Effector CD8-positive, alpha-beta T cell (primary cell): ENCODE data around the gene VWF.

ENCODE experiments used
- DNase-seq: peaks from one replicate; lab custom pipeline; 2025; lab: John Stamatoyannopoulos, UW

Gene VWF

DNA sequence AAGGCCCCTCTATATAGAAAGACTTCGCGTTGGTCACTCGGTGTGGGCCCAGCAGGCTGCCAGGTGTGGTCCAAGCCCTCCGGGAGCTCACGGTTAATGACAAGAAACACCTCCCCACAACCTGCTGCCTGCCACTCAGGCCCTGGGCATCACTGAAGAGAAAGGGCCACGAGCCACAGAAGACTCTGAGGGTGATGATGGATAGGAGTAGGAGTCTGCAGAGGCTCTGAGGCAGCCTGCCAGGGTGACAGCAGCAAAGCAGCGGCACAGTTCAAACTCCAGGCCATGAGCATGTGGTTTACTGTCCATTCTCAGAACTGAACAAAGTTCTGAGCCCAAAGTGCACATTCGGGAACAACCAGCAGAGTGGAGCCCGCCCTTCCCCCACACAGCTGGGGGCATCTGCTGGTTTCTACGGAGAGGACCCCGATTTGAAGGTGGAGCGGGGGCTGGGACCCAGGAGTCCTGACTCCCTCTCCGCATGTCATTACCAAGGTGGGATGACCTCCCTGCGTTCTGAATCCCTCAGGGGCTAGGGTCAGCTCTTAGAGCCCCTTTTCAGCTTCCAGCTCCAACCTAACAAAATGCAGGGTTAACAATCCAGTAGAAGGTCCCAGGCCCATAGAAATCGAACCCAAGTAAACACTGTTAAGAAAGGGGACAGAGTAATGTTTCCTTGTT lies 65.8 kb downstream of the VWF start:
- no peak for DNase-seq

DNA sequence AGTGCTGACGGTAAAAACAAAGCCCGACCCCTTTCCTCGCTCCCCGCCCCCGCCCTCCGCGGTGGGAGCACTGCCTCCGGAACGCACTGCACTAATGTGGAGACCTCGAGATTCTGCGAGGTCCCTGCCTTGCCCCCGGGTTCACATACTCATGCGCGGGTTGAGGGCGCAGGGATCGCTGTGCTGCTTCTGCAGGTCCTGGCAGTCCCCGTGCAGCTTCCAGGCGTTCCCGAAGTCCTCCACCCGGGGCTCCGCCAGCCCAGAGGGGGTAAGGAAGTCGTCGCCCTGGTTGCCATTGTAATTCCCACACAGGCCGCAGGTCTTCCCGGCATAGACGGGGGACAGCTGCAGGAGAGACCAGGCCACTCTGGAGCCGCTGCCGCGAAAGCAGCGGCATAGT lies 66.8 kb downstream of the VWF start:
- no peak for DNase-seq

DNA sequence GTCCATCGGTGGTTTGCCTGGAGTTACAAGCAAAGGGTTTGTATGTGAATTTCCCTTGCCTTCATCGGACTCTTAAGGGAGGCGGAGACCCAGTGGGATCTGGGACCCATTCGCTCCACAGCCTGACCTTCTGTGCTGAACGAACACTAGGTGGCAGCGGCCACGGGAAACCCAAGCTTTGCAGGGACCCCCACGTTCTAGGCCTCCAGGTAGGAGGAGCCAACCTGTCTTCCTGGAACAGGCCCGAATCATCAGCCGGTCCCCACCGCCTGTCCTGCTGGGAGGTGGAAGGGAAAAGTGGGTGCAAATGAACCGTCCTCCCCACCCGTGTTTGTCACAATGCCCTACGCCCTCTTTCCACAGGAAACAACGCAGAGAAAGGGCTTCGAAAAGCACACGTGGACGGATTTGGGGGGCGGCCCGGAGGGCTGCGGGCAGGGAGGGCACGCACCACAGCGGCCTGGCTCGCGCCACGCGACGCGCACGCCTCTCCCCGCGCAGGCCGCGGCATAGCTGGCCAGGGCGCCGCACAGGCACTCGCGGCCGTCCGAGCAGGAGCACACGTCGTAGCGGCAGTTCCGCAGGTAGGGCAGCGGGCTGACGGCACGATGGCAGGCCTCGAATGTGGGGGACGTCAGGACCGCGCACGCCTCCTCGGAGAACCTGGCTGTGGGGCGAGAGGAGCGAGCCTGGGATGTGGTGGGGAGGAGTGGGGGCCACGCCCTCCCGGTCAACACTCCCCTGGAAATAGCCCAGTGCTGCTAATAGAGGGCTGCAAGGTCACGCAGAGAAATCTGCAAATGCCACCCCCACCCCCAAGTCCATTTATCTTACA lies 67.8 kb downstream of the VWF start:
- DNase-seq: peak; percentile 39

DNA sequence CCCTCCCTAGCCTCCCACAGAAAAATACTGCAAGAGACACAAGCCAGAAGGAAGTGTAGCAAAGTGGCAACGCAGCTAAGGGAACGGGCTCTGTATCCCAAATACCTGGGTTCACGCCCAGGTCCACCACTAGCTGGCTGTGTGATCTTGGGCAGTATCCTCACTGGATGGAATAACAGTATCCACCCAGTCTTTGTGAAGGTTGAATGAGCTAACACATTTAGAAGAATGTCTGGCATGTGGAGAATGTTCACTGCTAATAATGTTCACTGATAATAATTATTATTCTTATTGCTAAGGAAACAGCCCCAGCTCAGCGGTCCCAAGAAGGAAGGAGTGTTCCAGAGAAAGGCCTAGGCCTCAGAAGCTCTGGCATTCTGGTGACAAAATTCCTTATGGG lies 70.9 kb downstream of the VWF start:
- no peak for DNase-seq

DNA sequence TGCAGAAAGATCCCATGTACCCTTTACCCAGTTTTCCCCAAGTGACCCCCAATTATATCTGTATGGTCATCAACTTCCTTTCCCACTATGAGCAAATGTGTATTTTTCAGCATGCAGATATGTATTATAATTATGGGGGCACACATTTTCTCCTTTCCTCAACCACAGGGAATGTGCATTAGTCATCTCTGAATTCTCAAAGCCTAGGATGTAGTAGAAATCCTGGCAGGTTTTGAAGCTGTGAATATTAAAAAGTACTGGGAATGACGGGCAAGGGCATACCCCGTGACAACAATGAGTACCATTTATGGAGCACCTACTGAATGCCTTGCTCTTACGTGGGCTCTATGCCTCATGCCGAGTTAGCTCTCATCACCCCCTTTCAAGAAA lies 71.5 kb downstream of the VWF start:
- DNase-seq: no peak

DNA sequence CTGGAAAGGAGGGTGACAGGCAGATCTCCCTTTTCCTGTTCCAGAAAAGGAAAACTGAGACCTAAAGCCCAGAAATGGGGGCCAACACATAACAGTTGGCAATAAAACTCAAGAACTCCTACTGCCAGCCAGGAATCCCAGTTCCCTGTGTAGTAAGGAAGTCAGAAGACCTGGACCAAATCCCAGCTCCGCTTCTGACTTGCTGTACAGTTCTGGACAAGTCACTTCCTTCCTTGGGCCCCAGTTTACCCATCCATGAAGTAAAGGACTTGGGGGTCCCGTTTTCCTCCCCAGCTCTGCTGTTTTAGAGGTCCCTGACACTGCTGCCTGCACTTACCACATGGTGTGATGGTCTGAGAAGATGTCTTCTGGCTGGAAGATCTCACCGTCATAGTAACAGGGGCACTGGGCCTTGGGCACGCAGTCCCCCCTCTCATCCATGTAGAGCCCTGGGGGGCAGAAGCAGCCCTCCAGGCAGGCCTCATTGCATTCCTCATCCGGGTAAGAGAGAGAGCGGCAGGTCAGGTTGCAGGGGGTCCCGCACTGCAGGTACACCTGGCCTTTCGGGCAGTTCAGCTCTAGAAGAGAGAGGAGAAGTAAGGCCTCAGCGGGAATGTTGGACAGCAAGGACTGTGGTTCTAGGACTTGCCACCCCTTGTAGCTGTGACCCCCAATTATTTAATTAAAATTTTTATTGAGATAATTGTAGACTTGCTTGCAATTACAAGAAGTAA lies 72.1 kb downstream of the VWF start:
- DNase-seq: no peak

DNA sequence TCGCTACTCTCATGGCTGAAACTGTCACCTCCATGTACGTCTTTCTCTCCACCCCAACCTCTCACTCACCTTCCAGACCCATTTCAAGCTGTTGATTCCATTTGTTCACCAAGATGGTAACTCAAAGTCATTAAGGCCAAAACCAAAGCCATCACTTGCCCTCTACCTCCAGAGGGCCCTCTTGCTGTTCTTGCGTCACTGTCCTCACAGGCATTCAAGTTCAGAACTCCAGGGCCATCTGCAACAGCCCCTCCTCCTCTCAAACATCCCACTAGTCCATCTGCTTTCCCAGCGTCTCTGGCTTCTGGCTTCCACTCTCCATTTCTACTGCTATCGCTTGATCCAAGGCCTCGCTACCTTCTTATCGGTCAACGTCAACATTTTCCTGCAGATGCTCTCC lies 74.5 kb downstream of the VWF start:
- no peak for DNase-seq

DNA sequence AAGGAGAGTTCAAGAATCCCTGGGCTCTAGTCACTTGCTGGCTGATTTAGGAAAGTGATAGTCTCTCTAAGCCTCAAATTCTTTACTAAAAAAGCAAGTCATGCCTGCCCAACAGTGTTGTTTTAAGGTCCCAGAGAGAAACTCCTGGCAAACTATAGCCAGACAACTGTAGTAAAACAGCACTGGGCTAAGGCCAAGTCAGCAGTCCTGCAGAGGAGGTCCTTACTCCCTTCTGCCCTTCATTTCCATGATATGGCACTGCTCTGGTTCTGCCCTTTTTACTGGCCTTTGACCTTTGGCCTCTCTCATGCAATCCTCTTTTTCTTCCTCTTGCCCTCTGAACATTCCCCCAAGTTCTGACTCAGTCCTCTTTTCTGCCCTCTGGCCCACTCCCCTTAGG lies 74.9 kb downstream of the VWF start:
- DNase-seq: no peak

DNA sequence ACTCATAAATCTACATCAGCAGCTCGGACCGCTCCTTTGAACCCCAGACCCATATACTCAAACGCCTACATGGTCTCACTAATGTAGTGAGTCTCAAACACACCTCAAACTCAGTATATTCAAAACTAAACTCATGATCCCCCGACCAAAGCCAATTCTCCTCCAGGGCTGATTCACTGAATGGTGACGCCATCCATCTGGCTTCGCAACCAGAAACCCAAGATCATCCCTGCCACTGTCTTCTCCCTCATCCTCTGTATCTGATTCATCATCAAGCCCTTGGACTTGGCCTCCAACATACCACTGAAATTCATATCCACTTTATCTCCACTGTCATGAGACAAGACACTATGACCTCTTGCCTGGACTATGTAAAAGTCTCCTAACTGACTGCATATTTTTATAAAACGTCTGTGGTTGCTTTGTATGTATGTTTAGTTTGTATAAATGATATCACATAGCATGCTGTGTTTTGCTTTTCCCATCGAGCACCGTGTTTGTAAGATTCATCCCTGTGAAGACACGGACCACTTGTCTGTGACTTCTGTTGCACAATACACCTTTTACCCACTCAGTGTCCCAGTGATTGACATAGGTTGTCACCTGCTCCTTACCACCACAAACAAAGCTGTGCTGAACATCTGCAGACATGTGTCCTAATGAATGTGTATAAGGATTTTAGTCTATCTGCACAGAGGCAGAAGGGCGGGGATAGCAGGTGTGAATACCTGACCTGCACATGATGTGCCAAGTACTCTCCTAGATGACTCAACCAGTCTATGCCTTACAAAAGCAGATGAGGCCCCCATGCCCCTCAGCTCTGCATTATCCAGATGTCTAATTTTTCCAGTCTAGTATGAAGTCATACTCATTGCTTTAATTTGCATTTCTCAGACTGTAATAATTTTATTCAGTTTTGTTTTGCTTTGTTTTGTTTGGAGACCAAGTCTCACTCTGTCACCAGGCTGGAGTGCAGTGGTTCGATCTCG lies 76.9 kb downstream of the VWF start:
- no peak for DNase-seq

DNA sequence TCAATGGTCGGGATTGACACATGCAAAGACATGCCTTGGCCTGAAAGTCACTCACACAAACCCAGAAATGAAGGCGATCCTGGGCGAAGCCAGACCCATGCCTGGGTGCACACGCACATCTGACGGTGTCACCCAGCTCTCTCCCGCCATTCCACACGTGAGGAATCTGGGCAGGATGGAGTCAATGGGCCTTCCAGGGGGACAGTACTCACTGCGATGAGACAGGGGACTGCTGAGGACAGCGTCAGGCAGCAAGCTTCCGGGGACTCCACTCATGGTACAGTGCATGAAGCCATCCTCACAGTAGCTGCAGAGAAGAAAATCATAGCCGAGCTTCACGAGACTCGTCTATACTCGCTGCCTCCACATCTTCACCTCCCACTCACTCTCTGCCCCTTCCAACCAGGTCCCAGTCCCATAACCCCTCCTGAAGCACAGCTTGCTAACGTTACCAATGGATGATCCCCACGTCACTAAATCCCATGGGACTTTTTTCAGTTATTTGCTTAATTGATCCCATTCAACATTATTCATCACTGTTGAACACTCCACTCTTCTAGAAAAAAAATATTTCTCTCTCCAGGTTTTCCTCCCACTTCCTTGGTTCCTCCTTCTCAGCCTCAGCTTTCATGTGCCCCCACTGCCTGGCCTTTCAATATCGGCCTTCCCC lies 77.8 kb downstream of the VWF start:
- no peak for DNase-seq

DNA sequence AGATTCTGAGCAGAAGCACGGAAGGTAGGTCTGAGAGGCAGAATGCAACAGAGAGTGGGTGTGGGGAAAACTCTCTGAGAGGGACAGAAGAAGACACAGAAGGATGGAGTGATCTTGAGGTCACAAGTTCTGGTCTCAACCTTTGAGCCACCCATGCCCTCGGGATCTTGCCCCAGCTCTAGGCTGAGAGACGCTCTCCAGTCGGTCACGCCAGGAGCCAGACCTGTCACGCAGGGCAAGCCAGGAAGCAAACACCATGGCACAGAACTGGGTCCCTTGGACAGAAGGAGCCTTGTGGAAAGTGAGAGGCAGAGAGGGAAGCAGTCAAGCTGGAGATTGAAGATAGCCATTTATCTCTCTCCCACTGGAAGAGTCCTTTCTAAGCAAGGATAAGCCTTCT lies 79.0 kb downstream of the VWF start:
- DNase-seq: no peak

DNA sequence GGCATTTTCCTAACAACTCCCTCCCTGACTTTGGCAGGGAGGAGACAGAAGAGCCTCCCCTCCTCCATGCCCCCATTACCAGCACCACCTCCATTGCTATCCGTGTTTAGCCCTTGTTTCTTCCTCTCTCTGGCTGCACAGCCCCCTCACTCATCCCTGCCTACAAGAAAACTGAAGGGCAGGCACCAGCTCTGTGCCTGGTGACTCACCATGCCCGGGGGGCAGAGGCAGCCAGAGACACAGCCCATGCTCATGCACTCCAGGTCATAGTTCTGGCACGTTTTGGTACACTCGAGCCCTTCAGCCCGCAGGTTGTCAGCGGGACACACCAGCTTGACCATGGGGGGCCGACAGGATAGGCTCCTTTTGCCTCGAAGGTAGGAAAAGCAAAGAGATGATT lies 80.4 kb downstream of the VWF start:
- no peak for DNase-seq

DNA sequence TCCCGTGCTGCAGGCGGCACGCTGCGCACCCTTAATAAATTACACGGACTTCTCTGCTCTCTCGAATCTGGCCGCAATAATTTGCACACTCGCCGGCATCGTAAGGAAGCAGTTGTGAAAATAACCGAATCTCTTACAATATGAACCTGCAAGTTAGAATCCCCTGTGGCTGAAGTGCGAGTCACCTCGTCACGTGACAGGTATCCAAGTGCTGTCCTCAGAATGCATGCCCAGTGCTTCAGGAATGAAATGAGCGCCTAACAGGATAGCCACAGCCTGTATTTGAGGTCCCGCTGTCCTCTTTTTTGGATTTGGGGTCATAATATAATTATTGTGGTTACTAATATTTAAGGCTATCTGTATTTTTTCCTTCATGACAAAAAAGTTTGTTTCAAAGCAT lies 82.0 kb downstream of the VWF start:
- no peak for DNase-seq

DNA sequence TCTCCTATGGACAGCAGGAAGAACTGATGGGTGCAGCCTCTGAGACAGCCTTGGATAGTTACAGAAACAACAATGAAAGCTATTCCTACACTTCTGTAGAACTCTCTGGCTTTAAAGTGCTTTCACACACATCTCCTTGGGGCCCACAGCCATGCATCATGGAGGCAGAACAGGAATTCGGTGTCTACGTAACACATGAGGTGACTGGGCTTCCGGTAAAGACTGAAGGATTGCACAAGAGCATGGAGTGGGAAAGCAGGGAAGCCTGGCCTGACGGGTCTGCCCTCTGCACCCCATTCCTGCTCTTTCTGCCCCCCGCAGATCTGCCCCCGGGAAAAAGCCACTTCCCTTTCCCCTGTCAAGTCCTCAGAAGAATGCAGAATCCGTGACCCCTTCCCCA lies 82.6 kb downstream of the VWF start:
- DNase-seq: no peak

DNA sequence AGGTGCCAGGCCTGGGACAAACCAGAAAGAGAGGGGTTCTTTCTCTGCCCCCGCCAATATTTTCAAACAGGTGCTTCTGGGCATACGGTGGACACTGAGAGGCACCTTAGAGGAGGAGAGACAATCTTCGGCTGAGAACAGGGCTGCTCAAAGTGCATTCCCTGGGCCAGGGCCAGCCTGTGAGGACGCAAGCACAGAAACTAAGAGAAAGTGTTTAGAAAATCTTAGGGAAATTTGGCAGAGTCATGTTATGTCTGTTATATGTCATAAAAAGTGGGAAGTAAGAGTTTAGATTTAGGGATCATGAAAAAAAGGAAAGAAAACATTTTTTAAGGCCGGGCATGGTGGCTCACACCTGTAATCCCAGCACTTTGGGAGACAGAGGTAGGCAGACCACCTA lies 83.7 kb downstream of the VWF start:
- DNase-seq: no peak

DNA sequence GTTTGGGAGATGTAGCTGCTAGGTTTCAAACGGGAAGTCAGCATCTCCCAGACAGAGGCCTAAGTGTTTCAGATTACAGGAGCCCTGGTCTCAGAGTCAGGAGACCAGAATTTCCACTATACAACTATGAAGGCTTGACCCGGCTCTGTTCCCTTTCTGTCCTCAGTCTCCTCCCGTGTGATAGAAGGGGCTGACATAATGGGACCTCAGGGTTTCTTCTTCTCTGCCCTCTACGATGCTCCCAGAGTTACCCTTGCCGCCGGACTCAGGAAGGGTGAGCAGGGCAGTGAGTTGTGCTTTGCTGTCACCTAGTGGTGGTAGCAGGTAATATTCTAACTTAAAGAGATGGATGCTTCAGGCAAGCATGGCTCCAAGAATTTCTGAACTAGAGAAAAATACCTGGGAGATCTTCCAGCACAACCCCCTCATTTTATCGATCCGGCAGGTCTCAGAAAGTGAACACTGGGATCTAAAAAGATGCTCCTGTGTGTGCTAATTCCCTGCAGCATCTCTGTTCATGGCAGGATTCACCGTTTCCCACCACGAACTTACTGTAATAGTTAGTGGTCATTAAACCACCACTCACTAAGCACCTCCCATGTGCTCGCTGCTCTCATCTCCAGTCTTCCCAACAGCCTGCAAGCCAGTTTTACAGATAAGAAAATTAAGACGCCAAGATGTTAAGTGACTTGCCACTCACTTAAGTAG lies 84.4 kb downstream of the VWF start:
- DNase-seq: peak; percentile 19

DNA sequence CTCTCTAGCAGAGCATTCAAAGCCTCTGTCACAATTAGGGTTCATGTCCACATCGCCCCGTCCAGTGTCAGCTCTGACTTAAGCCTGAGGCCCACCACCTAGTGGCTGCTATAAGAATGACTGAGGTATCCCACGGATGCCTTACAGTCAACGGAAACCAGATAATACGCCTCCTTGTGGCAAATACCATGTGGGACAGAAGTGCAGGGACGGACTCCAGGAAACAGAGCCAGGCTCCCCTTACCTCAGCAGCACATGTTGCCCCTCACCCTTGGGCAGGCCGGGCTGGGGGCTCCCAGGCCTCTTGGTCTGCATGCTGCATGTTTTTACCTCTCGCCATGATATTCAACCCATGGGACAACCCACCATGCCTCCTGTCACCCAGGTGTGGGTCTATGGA lies 86.3 kb downstream of the VWF start:
- no peak for DNase-seq

DNA sequence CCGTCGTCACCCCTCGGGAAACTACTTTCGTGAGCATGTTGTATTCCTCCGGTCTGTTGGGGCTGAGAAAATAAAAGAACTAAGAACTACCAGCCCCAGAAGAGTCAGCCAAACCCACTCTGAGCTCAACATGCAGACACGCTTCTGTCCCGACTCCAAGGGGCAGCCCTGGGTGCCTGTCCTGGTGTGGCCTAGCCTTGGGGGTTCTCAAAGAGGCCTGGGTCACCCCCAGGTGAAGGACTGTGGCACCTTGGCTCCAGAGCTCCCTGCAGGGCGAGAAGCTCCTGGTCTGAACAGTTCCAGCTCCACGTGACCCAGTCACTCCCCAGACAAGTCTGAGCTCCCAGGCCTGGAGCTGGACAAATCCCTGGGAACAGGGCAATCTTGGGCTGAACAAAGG lies 87.0 kb downstream of the VWF start:
- no peak for DNase-seq

DNA sequence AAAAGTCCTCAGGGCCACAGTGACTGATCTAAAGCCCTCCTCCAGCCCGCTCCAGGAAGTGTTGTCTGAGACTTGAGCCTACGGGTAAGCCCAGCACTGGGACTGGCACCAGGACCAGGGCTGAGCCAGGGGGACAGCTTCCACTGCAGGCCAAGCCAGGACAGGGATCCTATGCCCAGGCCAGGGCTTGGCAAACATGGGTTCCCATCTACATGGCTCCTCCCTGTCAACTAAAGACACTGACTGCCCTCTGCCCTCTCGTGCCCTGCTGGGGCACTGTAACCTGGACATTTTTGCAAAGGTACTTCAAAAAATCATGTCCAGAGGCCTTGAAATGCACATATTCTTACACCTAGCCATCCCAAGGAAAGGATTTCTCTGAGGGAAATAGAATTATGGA lies 88.0 kb downstream of the VWF start:
- DNase-seq: no peak

DNA sequence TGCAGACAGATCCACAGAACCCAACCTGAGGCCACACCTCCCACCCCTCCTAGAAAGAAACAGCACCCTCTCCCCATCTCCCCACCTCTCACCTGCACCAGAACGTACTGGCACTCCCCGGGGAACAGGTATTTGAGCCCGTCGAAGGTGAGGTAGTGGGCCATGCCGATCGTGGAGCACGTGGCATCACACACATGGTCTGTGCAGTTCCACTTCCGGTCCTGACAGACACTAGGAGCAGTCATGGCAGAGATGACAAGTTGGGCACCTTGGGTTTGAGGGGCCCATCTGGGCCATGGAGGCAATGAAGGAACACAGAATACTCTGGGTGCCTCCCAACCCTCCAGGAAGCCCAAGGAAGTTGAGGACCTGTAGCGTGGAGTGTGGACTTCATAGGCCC lies 89.9 kb downstream of the VWF start:
- DNase-seq: no peak

DNA sequence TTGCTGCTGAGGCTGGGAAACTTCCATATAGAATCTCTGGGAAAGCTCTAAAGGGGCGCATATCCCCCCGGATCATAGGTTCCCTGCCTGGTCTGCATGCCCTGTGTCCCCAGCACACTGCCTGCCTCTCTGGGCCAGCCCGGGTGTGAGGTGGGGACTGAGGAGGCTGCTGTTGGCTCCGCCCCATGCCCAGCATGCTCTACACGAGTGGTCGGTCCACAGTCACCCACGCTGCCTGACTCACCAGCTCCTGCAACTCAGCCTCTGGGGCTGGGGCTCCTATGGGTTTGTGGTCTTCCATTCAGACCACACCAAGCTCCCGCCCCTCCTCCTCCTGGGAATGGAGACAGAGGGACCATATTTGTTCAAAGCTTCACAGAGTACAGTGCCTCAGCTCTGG lies 90.9 kb downstream of the VWF start:
- DNase-seq: no peak
